Stimulated activated CD4-positive, alpha-beta T cell treated with anti-CD3 and anti-CD28 coated beads, Interleukin-12 subunit alpha, Interleukin-12 subunit beta, amount 100 ng/mL, for 4 hours (primary cell): ENCODE data around the gene S100A2.

Source experiments
- DNase-seq: peaks from one replicate; pipeline ENCODE4 v3.0.0-alpha.2; 2020

S100A2 gene

GRCh38 chr1:153565529-153566374 is at the start of gene S100A2:
Gene S100A2 (minus strand): TSS chr1:153565844. CDS start chr1:153563877, 1,967 bp downstream.
- peak; percentile 51 for DNase-seq

DNA sequence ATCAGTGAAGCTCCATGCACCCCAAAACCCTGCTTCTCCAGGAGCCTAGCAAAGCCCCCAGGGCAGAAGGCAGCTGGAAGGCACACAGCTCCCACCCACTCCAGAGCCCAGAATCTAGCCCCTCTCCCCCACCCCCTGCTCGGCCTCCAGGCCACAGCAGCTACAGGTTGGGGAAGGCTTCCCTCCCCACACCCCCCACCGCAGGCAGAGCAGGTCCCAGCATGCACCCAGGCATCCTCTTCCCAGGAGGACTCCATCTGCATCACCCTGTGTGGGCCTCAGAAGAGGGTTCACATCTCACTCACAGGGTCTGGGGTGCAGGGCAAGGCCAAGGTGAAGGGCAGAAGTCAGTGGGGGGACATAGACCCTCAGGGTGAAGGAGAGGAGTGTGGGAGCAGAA is 49.8 kb upstream of the S100A2 start:
- DNase-seq: no peak

DNA sequence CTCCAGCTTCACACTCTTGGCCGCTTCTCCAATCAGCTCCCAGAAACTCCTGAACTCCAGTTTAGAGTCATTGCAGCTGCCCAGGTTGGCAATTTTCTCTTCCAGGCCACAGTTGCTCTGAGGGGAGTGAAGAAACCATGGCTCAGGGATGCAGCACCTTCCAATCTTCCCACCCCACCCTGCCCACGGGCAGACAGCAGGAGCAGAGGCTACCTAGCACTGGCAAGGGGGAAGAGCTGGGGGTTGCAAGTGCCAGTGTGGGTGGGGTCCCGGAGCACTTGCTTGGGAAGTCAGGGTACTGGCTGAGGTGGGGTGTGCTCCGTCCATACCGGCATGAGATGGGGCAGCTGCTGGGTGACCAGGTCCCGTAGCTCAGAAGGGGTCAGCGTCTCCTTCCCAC is 49.3 kb upstream of the S100A2 start:
- DNase-seq: no peak

- no peak for DNase-seq
Observed at GRCh38 chr1:153614189-153614900, 48.7 kb upstream of the S100A2 start.

DNA sequence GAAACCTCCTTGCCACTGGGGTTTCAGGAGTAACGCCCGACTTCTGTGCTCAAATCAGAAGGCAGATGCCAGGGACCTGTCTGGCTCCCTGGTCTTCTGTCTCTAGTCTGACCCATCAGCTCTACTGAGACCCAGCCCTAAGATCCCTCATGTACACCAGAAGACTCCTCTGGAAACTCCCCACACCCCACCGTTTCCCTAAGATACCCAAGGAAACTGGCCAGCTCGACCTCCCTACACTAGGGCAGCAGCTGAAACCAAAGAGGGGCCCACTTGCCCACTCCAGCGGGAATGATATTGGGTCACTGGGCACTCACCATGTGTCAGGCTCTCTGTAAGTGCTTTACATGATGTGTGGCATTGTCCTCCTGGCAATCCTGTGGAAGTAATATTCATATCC is 47.8 kb upstream of the S100A2 start:
- DNase-seq: no peak

DNA sequence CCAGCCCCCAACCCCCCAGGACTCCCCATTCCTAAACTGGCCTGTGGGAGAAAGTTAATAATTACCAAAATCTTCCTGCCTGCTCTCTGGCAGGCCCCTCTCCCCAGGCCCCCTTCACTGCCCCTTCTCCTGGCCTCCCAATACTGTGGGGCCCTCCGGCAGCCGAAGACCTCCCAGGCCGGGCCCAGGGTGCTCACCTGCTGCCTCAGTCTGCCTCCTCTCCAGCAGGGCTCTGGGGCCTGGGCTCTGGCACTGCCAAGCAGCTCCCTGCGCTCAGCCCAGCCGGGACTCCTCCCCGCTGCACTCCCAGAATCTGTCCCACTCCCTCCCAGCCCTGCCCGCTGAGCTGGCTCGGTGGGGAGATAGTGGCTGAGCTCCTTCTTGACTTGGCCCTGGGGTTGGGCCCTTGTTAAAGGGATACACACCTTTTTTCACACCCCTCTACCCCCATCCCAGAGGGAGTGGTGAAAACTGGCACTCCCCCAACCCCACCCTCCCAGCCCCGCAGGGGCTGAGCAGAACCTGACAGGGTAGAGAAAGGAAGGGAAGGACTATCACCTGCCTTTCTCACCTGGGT is 47.2 kb upstream of the S100A2 start, which contains the start of gene S100A16:
S100A16 (minus strand) TSS at position 383 of the 577 bp plus-strand sequence. CDS start 4,986 bp downstream, outside the sequence.
- no peak for DNase-seq

GRCh38 chr1:153612111-153612754 is 46.6 kb upstream of the S100A2 start:
- no peak for DNase-seq

DNA sequence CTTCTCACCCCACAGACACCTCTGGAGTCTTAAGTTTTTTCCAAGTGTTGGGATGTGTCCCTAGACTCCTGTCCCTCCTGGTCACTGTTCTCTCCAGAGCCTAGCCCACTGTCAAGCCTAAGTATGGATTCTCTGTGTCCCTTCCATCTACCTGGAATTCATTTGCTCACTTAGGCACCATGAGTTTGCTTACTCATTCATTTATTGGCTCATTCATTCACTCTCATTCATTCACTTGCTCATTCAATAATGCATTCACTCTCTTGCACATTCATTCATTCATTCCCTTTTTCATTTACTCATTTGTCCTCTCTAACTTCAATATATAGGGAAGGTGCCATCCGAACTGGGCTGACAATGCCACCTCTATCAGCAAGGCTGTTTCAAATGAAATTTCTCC is 45.7 kb upstream of the S100A2 start:
- no peak for DNase-seq

- DNase-seq: no peak
Observed at GRCh38 chr1:153610811-153611301, 45.2 kb upstream of the S100A2 start.

- no peak for DNase-seq
Observed at GRCh38 chr1:153610334-153610733, 44.7 kb upstream of the S100A2 start.

- no peak for DNase-seq
Observed at GRCh38 chr1:153609585-153609907, 43.9 kb upstream of the S100A2 start.

- DNase-seq: no peak
Observed at GRCh38 chr1:153608742-153609584, 43.3 kb upstream of the S100A2 start.

DNA sequence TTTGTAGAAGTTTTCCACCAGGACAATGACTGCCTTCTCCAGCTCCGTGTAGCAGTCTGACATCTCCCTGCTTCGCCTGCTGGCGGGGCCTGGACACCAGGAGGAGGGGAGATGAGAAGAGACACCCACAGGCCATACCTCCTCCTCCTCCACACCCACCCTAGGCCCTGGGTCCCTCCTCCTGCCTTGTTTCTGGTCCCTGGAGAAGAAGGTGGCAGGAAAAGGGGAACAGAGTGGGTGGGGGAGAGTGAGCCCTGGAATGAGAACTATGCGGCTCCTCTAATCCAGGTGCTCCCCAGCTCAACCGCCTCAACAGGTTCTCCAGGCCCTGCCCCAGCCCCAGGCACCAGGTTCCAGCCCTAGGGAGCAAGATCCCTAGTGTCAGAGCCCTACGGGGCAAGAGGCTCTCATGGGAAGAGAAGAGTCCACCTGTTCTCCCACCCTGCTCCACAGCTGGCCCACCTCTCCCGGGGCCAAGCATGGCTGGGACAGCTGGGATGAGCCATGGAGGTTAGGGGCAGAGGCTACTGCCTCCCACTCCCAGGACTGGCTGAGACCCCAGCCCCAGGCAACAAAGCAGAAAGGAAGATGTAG is 42.5 kb upstream of the S100A2 start:
- DNase-seq: no peak

GRCh38 chr1:153607381-153607780 is 41.7 kb upstream of the S100A2 start:
- DNase-seq: no peak

DNA sequence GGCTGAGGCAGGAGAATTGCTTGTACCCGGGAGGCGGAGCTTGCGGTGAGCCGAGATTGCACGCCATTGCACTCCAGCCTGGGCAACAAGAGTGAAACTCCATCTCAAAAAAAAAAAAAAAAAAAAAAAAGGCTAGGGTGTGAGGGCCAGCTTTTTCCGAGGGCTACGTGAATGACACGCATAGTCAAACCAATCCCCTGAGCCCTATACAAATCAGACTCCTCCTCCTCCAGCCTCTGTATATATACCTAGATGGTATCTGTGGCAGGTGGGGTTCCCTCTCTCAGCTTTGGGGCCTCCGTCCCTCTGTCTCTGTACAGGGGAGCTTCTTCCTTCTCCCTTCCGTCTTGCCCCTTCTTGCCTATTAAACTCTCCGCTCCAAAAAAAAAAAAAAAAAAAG is 40.5 kb upstream of the S100A2 start:
- no peak for DNase-seq

DNA sequence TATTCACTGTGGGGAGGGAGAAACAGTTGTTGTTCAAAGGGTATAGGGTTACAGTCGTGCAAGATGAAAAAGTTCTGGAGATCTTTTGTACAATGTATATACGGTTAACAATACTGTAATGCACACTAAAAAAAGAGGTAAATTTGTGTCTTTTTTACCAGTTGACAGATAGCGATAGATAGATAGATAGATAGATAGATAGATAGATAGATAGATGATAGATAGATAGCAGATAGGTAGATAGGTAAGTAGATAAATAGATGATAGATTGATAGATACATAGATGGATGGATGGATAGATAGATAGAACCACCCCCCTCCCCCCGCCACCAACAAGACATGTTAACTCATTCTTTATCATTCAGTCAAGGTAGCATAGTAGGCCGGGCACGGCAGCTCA is 37.1 kb upstream of the S100A2 start:
- no peak for DNase-seq

DNA sequence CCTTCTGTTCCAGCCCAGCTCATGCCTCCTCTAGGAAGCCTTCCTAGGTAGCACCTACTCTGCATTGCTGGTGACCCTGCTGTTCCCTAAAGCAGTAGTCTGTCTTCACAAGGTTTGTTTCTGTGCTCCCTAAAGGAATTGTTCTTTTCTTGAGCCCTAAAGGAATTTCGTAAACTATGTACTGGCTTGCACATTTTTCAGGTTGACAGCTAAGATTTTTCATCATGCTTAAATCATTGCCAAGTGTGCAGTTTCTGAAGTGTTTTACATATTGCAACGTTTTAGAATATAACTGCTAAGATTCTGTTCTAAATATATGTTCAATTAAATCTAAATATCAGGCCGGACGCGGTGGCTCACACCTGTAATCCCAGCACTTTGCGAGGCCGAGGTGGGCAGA is 34.2 kb upstream of the S100A2 start:
- no peak for DNase-seq

GRCh38 chr1:153598309-153599172 is 32.9 kb upstream of the S100A2 start:
- DNase-seq: no peak

DNA sequence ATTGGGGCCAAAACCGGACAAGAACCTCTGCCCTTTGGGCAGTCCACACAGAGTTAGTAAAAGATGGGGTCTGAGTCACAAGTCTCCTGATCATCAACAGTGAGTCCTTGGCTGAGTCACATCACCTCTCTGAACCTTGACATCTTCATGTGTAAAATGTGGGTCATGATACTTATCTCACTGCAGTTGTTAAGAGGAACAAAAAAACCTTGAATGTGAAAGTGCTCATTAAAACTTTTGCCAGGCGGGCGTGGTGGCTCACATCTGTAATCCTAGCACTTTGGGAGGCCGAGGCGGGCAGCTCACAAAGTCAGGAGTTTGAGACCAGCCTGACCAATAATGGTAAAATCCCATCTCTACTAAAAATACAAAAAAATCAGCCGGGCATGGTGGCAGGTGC is 31.6 kb upstream of the S100A2 start:
- DNase-seq: no peak

GRCh38 chr1:153592748-153593147 is 27.1 kb upstream of the S100A2 start:
- no peak for DNase-seq

- no peak for DNase-seq
Observed at GRCh38 chr1:153588482-153588881, 22.8 kb upstream of the S100A2 start.
